ENCODE data around the gene SOCS4.
A peak's percentile ranks its signal among the peaks of the same experiment; 100 is the strongest.

The SOCS4 gene, protein sequence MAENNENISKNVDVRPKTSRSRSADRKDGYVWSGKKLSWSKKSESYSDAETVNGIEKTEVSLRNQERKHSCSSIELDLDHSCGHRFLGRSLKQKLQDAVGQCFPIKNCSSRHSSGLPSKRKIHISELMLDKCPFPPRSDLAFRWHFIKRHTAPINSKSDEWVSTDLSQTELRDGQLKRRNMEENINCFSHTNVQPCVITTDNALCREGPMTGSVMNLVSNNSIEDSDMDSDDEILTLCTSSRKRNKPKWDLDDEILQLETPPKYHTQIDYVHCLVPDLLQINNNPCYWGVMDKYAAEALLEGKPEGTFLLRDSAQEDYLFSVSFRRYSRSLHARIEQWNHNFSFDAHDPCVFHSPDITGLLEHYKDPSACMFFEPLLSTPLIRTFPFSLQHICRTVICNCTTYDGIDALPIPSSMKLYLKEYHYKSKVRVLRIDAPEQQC

DNA sequence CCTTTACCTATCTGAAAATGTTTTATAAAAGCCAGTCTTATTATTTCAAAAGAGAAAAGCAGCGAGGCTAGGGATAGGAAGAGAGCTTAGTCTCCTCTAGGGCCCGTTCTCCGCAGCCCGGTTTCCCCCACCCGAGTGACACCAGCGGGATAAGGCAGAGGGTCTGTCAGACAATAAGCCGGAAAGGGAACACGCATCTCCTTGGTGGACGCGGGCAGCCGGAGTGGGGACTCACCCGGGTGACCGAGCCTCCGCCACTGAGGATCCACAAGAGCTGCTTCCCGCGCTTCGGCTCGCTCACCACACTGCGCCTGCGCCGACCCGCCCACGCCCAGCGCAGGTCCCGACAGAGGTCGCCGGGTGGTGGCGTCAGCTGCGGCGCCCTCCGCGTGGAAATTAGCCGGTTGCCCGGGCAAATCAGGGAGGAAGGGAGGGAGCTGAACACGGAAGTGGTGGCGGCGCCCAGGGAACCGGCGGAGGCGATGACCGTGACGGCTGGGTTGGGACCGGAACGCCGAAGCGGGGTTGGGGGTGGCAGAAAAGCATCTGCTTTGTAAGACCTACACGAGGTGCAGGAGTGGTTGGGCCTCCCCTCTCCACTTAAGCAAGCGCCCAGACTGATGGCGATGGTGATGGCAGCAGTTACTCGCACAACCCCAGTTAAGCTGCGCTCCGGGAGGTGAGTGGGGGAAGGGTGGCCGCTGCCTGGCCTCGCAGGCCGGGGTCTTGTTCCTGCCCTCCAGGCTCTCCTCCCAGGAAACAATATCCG, at the start of gene SOCS4, which contains the start of gene WDHD1:
SOCS4 (plus strand) TSS at position 444 of the 769 bp plus-strand sequence. CDS start 15,806 bp downstream, outside the sequence.
WDHD1 (minus strand) TSS at position 307 of the 769 bp plus-strand sequence. CDS start 312 bp downstream, outside the sequence.
- TF ChIP-seq POLR2A (IDR thresholded peaks at IDR 0.05; ENCODE audit: extremely low read depth, insufficient read length) (peak; percentile 91), MYC (IDR thresholded peaks at IDR 0.05; ENCODE audit: low read depth, low read length) (peak; percentile 87)
- TF ChIP-seq, protein P1, sequence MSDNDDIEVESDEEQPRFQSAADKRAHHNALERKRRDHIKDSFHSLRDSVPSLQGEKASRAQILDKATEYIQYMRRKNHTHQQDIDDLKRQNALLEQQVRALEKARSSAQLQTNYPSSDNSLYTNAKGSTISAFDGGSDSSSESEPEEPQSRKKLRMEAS (IDR thresholded peaks at IDR 0.05; ENCODE audit: low read depth, low read length) = peak; percentile 85
- TF ChIP-seq, protein P2, sequence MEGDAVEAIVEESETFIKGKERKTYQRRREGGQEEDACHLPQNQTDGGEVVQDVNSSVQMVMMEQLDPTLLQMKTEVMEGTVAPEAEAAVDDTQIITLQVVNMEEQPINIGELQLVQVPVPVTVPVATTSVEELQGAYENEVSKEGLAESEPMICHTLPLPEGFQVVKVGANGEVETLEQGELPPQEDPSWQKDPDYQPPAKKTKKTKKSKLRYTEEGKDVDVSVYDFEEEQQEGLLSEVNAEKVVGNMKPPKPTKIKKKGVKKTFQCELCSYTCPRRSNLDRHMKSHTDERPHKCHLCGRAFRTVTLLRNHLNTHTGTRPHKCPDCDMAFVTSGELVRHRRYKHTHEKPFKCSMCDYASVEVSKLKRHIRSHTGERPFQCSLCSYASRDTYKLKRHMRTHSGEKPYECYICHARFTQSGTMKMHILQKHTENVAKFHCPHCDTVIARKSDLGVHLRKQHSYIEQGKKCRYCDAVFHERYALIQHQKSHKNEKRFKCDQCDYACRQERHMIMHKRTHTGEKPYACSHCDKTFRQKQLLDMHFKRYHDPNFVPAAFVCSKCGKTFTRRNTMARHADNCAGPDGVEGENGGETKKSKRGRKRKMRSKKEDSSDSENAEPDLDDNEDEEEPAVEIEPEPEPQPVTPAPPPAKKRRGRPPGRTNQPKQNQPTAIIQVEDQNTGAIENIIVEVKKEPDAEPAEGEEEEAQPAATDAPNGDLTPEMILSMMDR (IDR thresholded peaks at IDR 0.05; ENCODE audit: low read depth, low read length) = no peak
- peak within 1 kb of the TSS; percentile 92 for H3K4me3 ChIP-seq (ENCODE audit: low read depth, low read length)
- peak; percentile 96 for DNase-seq (ENCODE audit: low read depth)

DNA sequence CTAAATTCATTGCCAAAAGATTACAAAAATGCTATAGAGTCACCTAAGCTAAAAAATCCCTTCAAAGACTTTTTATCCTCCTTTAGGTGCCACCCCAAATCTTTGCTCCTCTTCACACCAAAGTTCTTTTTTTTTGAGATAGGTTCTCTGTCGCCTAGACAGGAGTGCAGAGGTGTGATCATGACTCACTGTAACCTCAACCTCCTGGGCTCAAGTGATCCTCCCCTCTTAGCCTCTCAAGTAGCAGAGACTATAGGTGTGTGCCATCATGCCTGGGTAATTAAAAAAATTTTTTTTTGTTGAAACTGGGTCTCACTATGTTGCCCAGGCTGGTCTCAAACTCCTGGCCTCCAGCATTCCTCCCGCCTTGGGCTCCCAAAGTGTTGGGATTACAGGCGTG, 48.0 kb upstream of the SOCS4 start:
- H3K4me3 ChIP-seq (ENCODE audit: low read depth, low read length) = no peak overlapping the region
- TF ChIP-seq, protein P1 (IDR thresholded peaks at IDR 0.05; ENCODE audit: low read depth, low read length) = no peak
- TF ChIP-seq, protein P2 (IDR thresholded peaks at IDR 0.05; ENCODE audit: low read depth, low read length) = no peak
- TF ChIP-seq MYC (IDR thresholded peaks at IDR 0.05; ENCODE audit: low read depth, low read length) (no peak), POLR2A (IDR thresholded peaks at IDR 0.05; ENCODE audit: extremely low read depth, insufficient read length) (no peak)
- no peak for DNase-seq (ENCODE audit: low read depth)

DNA sequence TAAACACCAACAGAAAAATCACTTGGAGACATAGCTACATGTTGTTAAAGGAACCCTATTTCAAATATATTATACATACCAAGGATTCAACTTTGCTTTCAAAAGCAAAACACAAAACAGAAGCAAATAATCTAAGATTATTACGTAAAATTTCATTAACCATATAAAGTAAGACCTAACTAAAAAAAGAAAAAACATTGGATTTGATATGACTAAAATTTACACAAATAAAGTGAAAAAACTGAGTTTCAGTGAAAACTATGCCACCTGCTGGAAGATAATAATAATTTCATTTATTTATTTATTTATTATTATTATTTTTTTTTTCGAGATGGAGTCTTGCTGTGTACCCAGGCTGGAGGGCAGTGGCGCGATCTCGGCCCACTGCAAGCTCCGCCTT, 45.3 kb upstream of the SOCS4 start:
- TF ChIP-seq POLR2A (IDR thresholded peaks at IDR 0.05; ENCODE audit: extremely low read depth, insufficient read length) (no peak), MYC (IDR thresholded peaks at IDR 0.05; ENCODE audit: low read depth, low read length) (no peak)
- TF ChIP-seq, protein P1 (IDR thresholded peaks at IDR 0.05; ENCODE audit: low read depth, low read length) = no peak
- TF ChIP-seq, protein P2 (IDR thresholded peaks at IDR 0.05; ENCODE audit: low read depth, low read length) = no peak
- DNase-seq (ENCODE audit: low read depth) = no peak
- no peak overlapping the region for H3K4me3 ChIP-seq (ENCODE audit: low read depth, low read length)

DNA sequence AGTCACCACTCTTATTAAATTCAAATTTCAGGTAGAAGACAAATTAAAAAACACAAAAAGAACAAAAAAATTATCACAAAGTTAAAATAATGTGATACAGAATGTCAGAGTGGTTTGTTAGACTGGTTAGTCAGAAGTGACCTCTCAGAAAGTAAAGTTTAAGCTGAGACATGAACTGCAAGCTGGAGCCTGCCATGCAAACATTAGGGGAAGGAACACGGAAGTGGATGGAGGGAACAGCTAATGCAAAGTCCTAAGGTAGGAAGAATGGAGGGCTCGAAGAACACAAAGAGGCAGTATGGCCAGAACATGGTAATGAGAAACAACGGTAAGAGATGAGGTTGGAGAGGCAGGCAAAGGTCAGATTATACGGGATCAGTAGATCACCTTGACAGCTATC, 41.9 kb upstream of the SOCS4 start:
- no peak overlapping the region for H3K4me3 ChIP-seq (ENCODE audit: low read depth, low read length)
- no peak for DNase-seq (ENCODE audit: low read depth)
- TF ChIP-seq, protein P2 (IDR thresholded peaks at IDR 0.05; ENCODE audit: low read depth, low read length) = no peak
- no peak for TF ChIP-seq MYC (IDR thresholded peaks at IDR 0.05; ENCODE audit: low read depth, low read length)

DNA sequence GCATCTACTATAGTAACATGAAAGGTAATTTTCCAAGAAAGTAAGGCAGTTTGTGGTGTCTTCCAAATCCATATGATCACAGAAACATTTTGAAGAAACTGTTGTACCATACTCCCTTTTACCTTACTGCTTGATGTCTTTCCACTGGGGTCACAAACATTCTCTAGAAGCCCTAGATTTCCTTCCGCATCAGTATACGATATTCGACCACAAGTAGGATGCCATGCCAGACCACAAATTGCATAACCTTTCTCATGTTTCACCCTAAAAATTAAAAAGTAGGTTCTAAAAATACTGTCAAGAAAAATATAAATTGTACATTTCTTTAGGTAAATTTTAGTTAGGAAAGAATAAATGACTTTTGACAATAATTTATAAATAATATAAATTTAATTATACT, 26.7 kb upstream of the SOCS4 start:
- DNase-seq (ENCODE audit: low read depth) = peak; percentile 81
- TF ChIP-seq, protein P1 (IDR thresholded peaks at IDR 0.05; ENCODE audit: low read depth, low read length) = no peak
- TF ChIP-seq, protein P2 (IDR thresholded peaks at IDR 0.05; ENCODE audit: low read depth, low read length) = no peak
- TF ChIP-seq MYC (IDR thresholded peaks at IDR 0.05; ENCODE audit: low read depth, low read length) = no peak
- no peak for TF ChIP-seq POLR2A (IDR thresholded peaks at IDR 0.05; ENCODE audit: extremely low read depth, insufficient read length)

More for the DNA sequence above, 26.7 kb upstream of the SOCS4 start:
- no peak overlapping the region for H3K4me3 ChIP-seq (ENCODE audit: low read depth, low read length)
